B cell (primary cell): ENCODE measurements around the gene NCK1. TPM values are rescaled to one million over a fixed set of nuclear protein-coding genes. Genes with fewer than 3 reads are reported as not detected.

Experiments
- ATAC-seq: fragments of 200-7000 bp; cut with Tn5 transposase; one replicate; pipeline ENCODE4 v1.10.0; 2021; ENCODE audit warnings: low read depth, mild to moderate bottlenecking, moderate number of reproducible peaks, moderate library complexity
- CTCF ChIA-PET: fragments of 350-600 bp; sonication (Branson Sonifier 250); formaldehyde crosslinking; loops from one replicate; lab custom pipeline; 2021; ENCODE audit warnings: antibody characterized with exemption, inconsistent platforms; lab: Charles Lee
- POLR2A ChIA-PET: fragments of 350-600 bp; sonication (Branson Sonifier 250); formaldehyde crosslinking; loops from one replicate; lab custom pipeline; 2021; ENCODE audit warnings: antibody characterized with exemption; lab: Charles Lee
- DNase-seq: peaks from one replicate; pipeline ENCODE4 v3.0.0; 2013
- H2AFZ ChIP-seq: 2 replicates; pipeline ENCODE4 v1.6.1; 2012; ENCODE audit warnings: mild to moderate bottlenecking, low read depth, low read length; ENCODE audit not compliant: insufficient read depth, poor library complexity, severe bottlenecking
- H3K27ac ChIP-seq, 2 donors: 1 replicate in 1 of 2; 2 replicates in 1 of 2; pipeline ENCODE4 v1.5.1; 2012 to 2013; ENCODE audit warnings: low read length in 2 of 2, mild to moderate bottlenecking in 2 of 2, moderate library complexity in 1 of 2
- H3K27me3 ChIP-seq, 4 experiments: fragments of 200-600 bp in 1 of 4; sonication (generic) in 1 of 4; replicated peaks in 1 of 4; 1 replicate in 2 of 4; 2 replicates in 2 of 4; pipeline versions ENCODE4 v1.6.1 to v1.7.0; 2013 to 2016; ENCODE audit warnings: low read length in 3 of 4, mild to moderate bottlenecking in 2 of 4, mixed read lengths in 1 of 4, moderate library complexity in 1 of 4; ENCODE audit not compliant: insufficient read depth in 4 of 4, control insufficient read depth in 3 of 4; ENCODE audit errors: control extremely low read depth in 1 of 4
- H3K36me3 ChIP-seq, 2 experiments: replicated peaks in 1 of 2; 1 replicate in 1 of 2; 2 replicates in 1 of 2; pipeline versions ENCODE4 v1.6.1 to v1.7.1; 2013; ENCODE audit warnings: low read length in 1 of 2; ENCODE audit not compliant: insufficient read depth in 2 of 2, control insufficient read depth in 1 of 2; ENCODE audit errors: control extremely low read depth in 1 of 2, extremely low read depth in 1 of 2
- H3K4me1 ChIP-seq, 2 donors: fragments of 200-600 bp in 1 of 2; sonication (generic) in 1 of 2; 1 replicate in 1 of 2; 2 replicates in 1 of 2; pipeline versions ENCODE4 v1.5.1 to v1.6.1; 2013 to 2017; ENCODE audit warnings: low read length in 2 of 2; ENCODE audit not compliant: control insufficient read depth in 2 of 2, insufficient read depth in 2 of 2
- H3K4me2 ChIP-seq: replicated peaks from 2 replicates; pipeline ENCODE3; 2012; ENCODE audit warnings: mild to moderate bottlenecking, low read depth, low read length; ENCODE audit not compliant: poor library complexity, severe bottlenecking
- H3K4me3 ChIP-seq, 5 experiments: fragments of 200-600 bp in 1 of 5; sonication (generic) in 1 of 5; 1 replicate in 3 of 5; 2 replicates in 2 of 5; pipeline versions ENCODE4 v1.5.1 to v1.7.0; 2011 to 2016; ENCODE audit warnings: low read length in 4 of 5, mild to moderate bottlenecking in 4 of 5, low read depth in 2 of 5, control low read depth in 1 of 5, moderate library complexity in 1 of 5; ENCODE audit not compliant: insufficient read depth in 1 of 5; ENCODE audit errors: control extremely low read depth in 1 of 5, extremely low read depth in 1 of 5
- H3K79me2 ChIP-seq: fragments of 200-600 bp; sonication (generic); one replicate; pipeline ENCODE4 v1.6.0; 2016; ENCODE audit warnings: low read length; ENCODE audit not compliant: control insufficient read depth, insufficient read depth
- H3K9ac ChIP-seq: fragments of 200-600 bp; sonication (generic); 2 replicates; pipeline ENCODE4 v1.6.1; 2017; ENCODE audit warnings: mild to moderate bottlenecking, low read length, moderate library complexity
- H3K9me3 ChIP-seq, 3 donors: one replicate each; pipeline versions ENCODE4 v1.6.1 to v1.7.1; 2013; ENCODE audit warnings: low read length in 2 of 3; ENCODE audit not compliant: control insufficient read depth in 2 of 3, insufficient read depth in 1 of 3; ENCODE audit errors: control extremely low read depth in 1 of 3
- H4K20me1 ChIP-seq: 2 replicates; pipeline ENCODE4 v1.6.0; 2012; ENCODE audit warnings: mild to moderate bottlenecking, low read length; ENCODE audit not compliant: insufficient read depth, control insufficient read depth, poor library complexity, severe bottlenecking
- H3K27ac Mint-ChIP-seq: one replicate; pipeline ENCODE4 v1.8.0; 2021; ENCODE audit warnings: mixed read lengths
- H3K27me3 Mint-ChIP-seq: one replicate; pipeline ENCODE4 v1.8.0; 2021; ENCODE audit warnings: mixed read lengths
- H3K4me1 Mint-ChIP-seq: one replicate; pipeline ENCODE4 v1.8.0; 2021; ENCODE audit warnings: mixed read lengths
- H3K4me3 Mint-ChIP-seq: one replicate; pipeline ENCODE4 v1.8.0; 2021; ENCODE audit warnings: mixed read lengths
- H3K9me3 Mint-ChIP-seq: one replicate; pipeline ENCODE4 v1.8.0; 2022; ENCODE audit warnings: mixed read lengths; ENCODE audit not compliant: insufficient read depth
- EZH2 ChIP-seq: IDR thresholded peaks from 2 replicates; pipeline ENCODE4 v1.6.1; 2012; ENCODE audit warnings: borderline replicate concordance, low read depth, mild to moderate bottlenecking, moderate library complexity, low read length; ENCODE audit not compliant: insufficient read depth, poor library complexity, severe bottlenecking
- WGBS: methylation state at CpG from one replicate; pipeline ENCODE4 v1.1.5; 2013; ENCODE audit warnings: missing lambda C conversion rate; ENCODE audit not compliant: insufficient coverage; 5-methylcytosine and 5-hydroxymethylcytosine counted together
- intact Hi-C: fragments of 100-400 bp; cut with micrococcal nuclease; formaldehyde crosslinking; loops from one replicate; pipeline ENCODE4 v1.10.0; 2022
- polyA plus RNA-seq: library from polyadenylated mRNA; depleted of rRNA; stranded (reverse); fragments of >200 nt; gene quantifications from 2 replicates; pipeline ENCODE4 v1.2.3, GENCODE V29; 2012
- total RNA-seq, 2 donors: library from RNA; stranded (reverse); fragments of 120-200 nt in 1 of 2; gene quantifications; 1 replicate in 1 of 2; 2 replicates in 1 of 2; pipeline versions ENCODE4 v1.2.3 to v1.2.4, GENCODE V29; 2013 to 2022
- TF ChIP-seq, protein P1 (sequence below): fragments of 200-600 bp; IDR thresholded peaks from one replicate; pipeline ENCODE4 v1.8.0; 2022; ENCODE audit warnings: antibody characterized with exemption, mild to moderate bottlenecking

Gene NCK1
- total and polyA plus RNA-seq, 2 donors (not counting 1 experiment from before 2014, with no cell fraction given): 12.6 to 32.4 TPM

DNA sequence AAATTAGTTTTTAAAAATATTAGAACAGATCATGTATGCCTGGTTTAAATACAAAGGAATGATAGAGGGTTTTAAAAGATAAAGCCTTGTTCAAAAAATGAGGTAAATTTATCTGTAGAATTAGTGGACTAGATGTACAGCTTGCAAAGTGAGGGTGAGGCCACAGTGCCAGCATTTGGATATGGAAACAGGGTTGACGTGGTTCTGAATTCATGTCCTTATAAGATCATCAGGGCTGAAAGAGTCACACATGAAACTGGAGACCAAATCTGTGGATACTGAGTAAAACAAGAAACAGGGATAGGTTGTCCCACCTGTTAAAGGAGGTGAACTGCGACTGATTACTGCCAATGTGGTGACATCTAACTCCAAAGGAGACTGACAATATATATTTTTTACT is 46.3 kb downstream of the NCK1 start:
- peaks cover 97% of the 10 kb centered on the region for H3K79me2 ChIP-seq
- ChIA-PET POLR2A (no interaction called here), CTCF (no interaction called here)
- H4K20me1 ChIP-seq: peaks cover 61% of the 10 kb centered on the region
- DNase-seq: no peak
- peaks cover 0 to 35% (median 18%) of the 10 kb centered on the region in 3 donors for H3K9me3 ChIP-seq
- no peak for TF ChIP-seq EZH2
- TF ChIP-seq, protein P1, sequence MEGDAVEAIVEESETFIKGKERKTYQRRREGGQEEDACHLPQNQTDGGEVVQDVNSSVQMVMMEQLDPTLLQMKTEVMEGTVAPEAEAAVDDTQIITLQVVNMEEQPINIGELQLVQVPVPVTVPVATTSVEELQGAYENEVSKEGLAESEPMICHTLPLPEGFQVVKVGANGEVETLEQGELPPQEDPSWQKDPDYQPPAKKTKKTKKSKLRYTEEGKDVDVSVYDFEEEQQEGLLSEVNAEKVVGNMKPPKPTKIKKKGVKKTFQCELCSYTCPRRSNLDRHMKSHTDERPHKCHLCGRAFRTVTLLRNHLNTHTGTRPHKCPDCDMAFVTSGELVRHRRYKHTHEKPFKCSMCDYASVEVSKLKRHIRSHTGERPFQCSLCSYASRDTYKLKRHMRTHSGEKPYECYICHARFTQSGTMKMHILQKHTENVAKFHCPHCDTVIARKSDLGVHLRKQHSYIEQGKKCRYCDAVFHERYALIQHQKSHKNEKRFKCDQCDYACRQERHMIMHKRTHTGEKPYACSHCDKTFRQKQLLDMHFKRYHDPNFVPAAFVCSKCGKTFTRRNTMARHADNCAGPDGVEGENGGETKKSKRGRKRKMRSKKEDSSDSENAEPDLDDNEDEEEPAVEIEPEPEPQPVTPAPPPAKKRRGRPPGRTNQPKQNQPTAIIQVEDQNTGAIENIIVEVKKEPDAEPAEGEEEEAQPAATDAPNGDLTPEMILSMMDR: no peak
- H3K4me2 ChIP-seq: no peak overlapping the region
- H3K27me3 Mint-ChIP-seq: no peaks in the 10 kb centered on the region
- H3K4me1 Mint-ChIP-seq: peaks cover 66% of the 10 kb centered on the region
- H3K9me3 Mint-ChIP-seq: peaks cover 6% of the 10 kb centered on the region
- no peak for ATAC-seq
- no peak overlapping the region for H2AFZ ChIP-seq
- H3K4me1 ChIP-seq: peaks cover 33 to 35% of the 10 kb centered on the region in 2 donors
- H3K27ac ChIP-seq: peak overlapping the region in 1 of 2 donors; percentile 66
- 92% methylated on average over 1 of the region's 2 CpGs for WGBS
- intact Hi-C loops: no loop called here
- no peak overlapping the region for H3K9ac ChIP-seq
- peak overlapping the region; percentile 21 for H3K4me3 Mint-ChIP-seq
- no peak overlapping the region for H3K4me3 ChIP-seq
- H3K27ac Mint-ChIP-seq: no peak overlapping the region
- peaks cover 0 to 9% of the 10 kb centered on the region in 2 experiments for H3K36me3 ChIP-seq
- no peaks in the 10 kb centered on the region for H3K27me3 ChIP-seq

DNA sequence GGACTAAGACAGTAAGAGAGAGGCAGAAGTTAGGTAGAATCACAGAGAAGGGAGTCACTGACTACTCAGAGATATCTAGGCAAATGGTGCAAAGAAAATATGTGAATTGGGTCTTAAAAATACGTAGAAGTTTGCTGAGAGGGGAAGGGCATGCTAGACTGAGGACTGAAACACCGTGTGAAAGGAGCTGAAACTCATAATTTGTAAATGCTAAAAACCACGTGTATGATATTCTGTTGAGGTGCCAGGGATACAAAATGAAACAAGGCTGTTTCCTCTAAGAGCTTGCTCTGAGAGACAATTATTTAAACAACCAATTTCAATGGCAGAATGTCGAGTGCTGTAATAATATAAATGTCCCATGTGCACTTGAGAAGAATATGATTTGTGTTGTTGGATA is 47.2 kb downstream of the NCK1 start:
- Mint-ChIP-seq H3K4me1 (peaks cover 69% of the 10 kb centered on the region), H3K4me3 (peak overlapping the region; percentile 1), H3K27ac (peak overlapping the region; percentile 18), H3K27me3 (no peaks in the 10 kb centered on the region), H3K9me3 (peaks cover 4% of the 10 kb centered on the region)
- Histone ChIP-seq H3K27me3 (no peaks in the 10 kb centered on the region), H4K20me1 (peaks cover 70% of the 10 kb centered on the region), H3K36me3 (peaks cover 0 to 9% of the 10 kb centered on the region in 2 experiments), H3K4me1 (peaks cover 33 to 35% of the 10 kb centered on the region in 2 donors), H3K79me2 (peaks cover 97% of the 10 kb centered on the region), H3K4me2 (peak overlapping the region; percentile 24), H3K9ac (peak overlapping the region; percentile 14), H2AFZ (no peak overlapping the region), H3K9me3 (peaks cover 0 to 27% (median 11%) of the 10 kb centered on the region in 3 donors), H3K27ac (peak overlapping the region in 1 of 2 donors; percentile 66), H3K4me3 (no peak overlapping the region)
- CTCF ChIA-PET: no interaction called here
- POLR2A ChIA-PET: no interaction called here
- 17% methylated on average over 2 of the region's 4 CpGs for WGBS
- DNase-seq (no peak), ATAC-seq (no peak)
- intact Hi-C loops: loop anchor here (1.0 kb wide), 1 partner anchor 8 kb away; no protein-coding TSS in a partner anchor
- TF ChIP-seq EZH2: no peak
- TF ChIP-seq, protein P1: no peak
